ENCODE data around the gene DNAJC11. TPM values are rescaled to one million over a fixed set of nuclear protein-coding genes. Genes with fewer than 3 reads are reported as not detected.
A peak's percentile ranks its signal among the peaks of the same experiment; 100 is the strongest.
"Not testable (repeated sequence)": the region's sequence is repeated elsewhere in the genome, so short reads cannot be mapped to it uniquely, and the experiment has no call there.

Gene DNAJC11
- total and polyA plus RNA-seq, 7 donors = 21.0 to 48.5 (median 33.0) TPM

DNA sequence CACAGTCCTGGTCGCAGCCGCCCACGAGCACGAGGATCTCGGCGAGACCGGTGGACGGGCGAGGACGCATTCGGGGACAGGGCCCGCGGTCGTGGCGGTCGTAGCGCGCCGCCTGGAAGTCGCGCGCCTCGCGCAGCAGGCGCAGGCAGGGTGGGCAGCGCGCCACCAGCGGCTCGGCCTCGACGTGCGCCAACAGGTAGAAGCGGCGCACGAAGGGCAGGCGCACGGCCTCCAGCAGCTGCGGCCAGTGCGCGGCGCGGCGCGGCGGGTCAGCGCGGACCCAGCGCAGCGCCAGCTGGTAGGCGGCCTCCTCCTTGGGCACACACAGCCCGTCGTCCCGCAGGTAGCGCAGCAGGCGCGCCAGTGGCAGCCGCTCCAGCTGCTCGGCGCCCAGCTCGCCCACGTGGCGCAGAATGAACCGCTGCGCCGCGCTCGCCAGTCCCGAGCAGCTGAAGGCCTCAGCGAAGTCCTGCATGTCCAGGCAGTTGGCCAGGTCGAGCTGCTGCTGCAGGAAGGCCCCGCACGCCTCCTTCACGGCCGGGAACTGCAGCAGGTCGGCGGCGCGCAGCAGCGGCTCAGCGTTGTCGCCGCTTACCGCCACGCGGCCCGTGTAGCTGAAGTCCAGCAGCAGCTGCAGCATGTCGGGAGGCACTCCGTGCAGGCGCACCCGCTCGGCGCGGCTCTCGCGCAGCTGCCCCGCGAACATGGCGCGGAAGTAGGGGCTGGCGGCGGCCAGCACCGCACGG is 99.5 kb downstream of the DNAJC11 start:
- intact Hi-C loops (cut with DNase I) = loop anchor here (2.0 kb wide), 1 partner anchor 21 kb away; no protein-coding TSS in a partner anchor
- Histone ChIP-seq H3K27ac (peak overlapping the region; percentile 97 to 99 (median 98)), H3K27me3 (no peaks in the 10 kb centered on the region), H3K4me3 (peak overlapping the region; percentile 77 to 96 (median 89)), H3K4me1 (peaks cover 0 to 66% (median 58%) of the 10 kb centered on the region in 4 donors), H3K9me3 (no peaks in the 10 kb centered on the region), H3K36me3 (peaks cover 8 to 25% (median 21%) of the 10 kb centered on the region in 4 donors)
- DNase-seq = peak; percentile 82
- WGBS, 2 donors = 0% methylated on average over 103 of the region's 103 CpGs
- TF ChIP-seq, protein P1, sequence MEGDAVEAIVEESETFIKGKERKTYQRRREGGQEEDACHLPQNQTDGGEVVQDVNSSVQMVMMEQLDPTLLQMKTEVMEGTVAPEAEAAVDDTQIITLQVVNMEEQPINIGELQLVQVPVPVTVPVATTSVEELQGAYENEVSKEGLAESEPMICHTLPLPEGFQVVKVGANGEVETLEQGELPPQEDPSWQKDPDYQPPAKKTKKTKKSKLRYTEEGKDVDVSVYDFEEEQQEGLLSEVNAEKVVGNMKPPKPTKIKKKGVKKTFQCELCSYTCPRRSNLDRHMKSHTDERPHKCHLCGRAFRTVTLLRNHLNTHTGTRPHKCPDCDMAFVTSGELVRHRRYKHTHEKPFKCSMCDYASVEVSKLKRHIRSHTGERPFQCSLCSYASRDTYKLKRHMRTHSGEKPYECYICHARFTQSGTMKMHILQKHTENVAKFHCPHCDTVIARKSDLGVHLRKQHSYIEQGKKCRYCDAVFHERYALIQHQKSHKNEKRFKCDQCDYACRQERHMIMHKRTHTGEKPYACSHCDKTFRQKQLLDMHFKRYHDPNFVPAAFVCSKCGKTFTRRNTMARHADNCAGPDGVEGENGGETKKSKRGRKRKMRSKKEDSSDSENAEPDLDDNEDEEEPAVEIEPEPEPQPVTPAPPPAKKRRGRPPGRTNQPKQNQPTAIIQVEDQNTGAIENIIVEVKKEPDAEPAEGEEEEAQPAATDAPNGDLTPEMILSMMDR (IDR thresholded peaks at IDR 0.05) = no peak
- TF ChIP-seq POLR2A (IDR thresholded peaks at IDR 0.05) (no peak), POLR2AphosphoS5 (IDR thresholded peaks at IDR 0.05) (no peak), EP300 (IDR thresholded peaks at IDR 0.05) (no peak)

DNA sequence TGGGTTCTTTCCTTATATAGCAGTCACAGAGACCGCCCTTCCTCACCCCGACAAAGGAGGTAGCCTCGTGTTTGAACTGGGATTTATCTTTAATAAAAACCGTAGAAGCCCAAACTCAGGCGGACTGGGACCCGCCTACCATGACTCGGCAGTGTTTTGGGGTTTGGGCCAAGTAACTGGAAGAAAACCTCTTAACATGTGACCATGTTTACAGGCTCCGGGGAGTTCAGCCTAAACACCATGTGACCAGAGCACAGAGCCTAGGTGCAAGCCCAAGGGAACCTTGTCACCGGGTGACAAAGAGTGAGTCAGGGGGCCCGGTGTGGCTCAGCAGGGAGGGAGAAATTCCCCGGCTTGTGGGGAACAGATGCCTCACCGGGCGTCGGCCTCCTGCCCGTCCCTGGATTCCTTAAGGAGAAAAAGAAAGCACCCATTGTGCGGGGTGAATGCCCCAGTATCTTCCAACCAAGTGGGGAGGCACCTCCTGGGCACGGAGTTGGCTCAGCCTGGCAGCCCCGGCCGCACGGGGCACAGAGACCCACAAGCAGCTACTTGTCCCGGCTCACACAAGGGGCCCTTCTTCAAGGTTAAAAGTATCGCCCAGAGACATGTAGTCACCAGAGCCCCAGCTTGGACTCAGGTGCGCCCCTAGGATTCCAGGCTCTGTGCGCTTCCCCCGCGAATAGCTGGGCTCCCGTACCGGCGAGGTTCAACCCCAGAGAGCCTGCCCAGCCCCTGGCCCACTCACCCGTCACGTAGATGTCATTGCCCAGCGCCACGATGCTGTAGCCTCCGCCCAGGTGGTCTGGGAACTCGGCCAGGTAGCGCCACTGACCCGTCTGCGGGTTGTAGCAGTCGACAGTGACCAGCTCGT is 100.3 kb downstream of the DNAJC11 start:
- H3K27ac ChIP-seq = peak overlapping the region; percentile 97 to 99 (median 98)
- H3K4me3 ChIP-seq = peak overlapping the region; percentile 77 to 96 (median 89)
- H3K36me3 ChIP-seq = peaks cover 14 to 33% (median 28%) of the 10 kb centered on the region in 4 donors
- intact Hi-C loops (cut with DNase I) = loop anchor here (2.0 kb wide), 1 partner anchor 20 kb away; no protein-coding TSS in a partner anchor
- 0% methylated on average over 40 of the region's 40 CpGs for WGBS, 2 donors
- peaks cover 0 to 71% (median 65%) of the 10 kb centered on the region in 4 donors for H3K4me1 ChIP-seq
- DNase-seq = peak; percentile 94
- H3K9me3 ChIP-seq = no peaks in the 10 kb centered on the region
- TF ChIP-seq, protein P1 (IDR thresholded peaks at IDR 0.05) = no peak
- TF ChIP-seq POLR2A (IDR thresholded peaks at IDR 0.05) (peak; percentile 35 to 56), EP300 (IDR thresholded peaks at IDR 0.05) (peak in 1 of 4 donors; percentile 64), POLR2AphosphoS5 (IDR thresholded peaks at IDR 0.05) (peak; percentile 66 to 92 (median 76))
- H3K27me3 ChIP-seq = no peaks in the 10 kb centered on the region

DNA sequence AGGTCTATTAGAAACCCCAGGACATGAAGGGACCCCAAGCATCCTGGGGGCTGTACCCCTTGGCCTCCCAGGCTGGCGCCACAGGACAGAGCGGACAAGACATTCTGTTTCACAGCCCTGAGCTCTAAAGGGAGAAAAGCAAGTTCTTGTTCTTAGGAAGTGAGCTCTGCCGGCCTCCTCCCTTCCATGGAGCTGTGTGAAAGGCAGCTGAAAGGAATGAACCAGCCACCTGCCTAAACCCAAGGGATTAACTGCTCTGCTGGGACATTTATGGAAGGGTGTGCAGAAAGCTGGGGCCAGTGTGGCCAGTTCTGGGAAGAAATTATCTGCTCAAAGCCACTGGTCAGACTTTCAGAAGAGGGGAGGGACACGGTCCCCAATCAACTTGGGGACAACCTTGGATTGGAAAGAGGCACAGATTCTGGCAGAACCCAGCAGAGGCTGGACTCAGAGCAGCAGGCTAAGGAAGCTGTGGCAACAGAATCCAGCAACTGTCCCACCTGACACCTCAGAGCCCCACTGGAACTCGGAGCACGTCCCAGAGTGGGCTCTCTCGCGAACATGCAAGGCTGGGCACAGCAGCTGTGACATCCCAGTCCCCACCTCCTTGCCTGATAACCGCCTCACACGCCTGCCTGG is 101.1 kb downstream of the DNAJC11 start:
- Histone ChIP-seq H3K27ac (peak overlapping the region; percentile 97 to 99 (median 98)), H3K27me3 (no peaks in the 10 kb centered on the region), H3K36me3 (peaks cover 20 to 40% (median 33%) of the 10 kb centered on the region in 4 donors), H3K9me3 (no peaks in the 10 kb centered on the region), H3K4me3 (peak overlapping the region; percentile 77 to 96 (median 89)), H3K4me1 (peaks cover 0 to 75% (median 70%) of the 10 kb centered on the region in 4 donors)
- intact Hi-C loops (cut with DNase I) = loop anchor here (2.0 kb wide), 1 partner anchor 20 kb away; no protein-coding TSS in a partner anchor
- WGBS, 2 donors = 19% methylated on average over 10 of the region's 10 CpGs
- DNase-seq = no peak
- TF ChIP-seq EP300 (IDR thresholded peaks at IDR 0.05) (no peak), POLR2A (IDR thresholded peaks at IDR 0.05) (no peak), POLR2AphosphoS5 (IDR thresholded peaks at IDR 0.05) (no peak)
- TF ChIP-seq, protein P1 (IDR thresholded peaks at IDR 0.05) = no peak

DNA sequence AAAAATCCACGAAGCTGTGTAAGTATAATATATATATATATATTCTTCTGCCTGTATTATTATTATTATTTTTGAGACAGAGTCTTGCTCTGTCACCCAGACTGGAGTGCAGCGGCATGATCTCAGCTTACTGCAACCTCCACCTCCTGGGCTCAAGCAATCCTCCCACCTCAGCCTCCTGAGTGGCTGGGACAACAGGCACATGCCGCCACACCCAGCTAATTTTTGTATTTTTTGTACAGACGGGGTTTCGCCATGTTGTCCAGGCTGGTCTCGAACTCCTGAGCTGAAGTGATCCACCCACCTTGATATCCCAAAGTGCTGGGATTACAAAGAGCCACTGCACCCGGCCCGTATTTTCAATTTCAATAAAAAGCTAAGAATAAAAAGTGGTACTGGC is 101.6 kb downstream of the DNAJC11 start:
- Histone ChIP-seq H3K4me3 (peak overlapping the region; percentile 77 to 96 (median 89)), H3K36me3 (peaks cover 25 to 46% (median 38%) of the 10 kb centered on the region in 4 donors), H3K4me1 (peaks cover 0 to 71% (median 67%) of the 10 kb centered on the region in 4 donors), H3K27ac (peak overlapping the region; percentile 97 to 99 (median 98))
- not testable (repeated sequence) for H3K27me3 ChIP-seq, DNase-seq, H3K9me3 ChIP-seq
- intact Hi-C loops (cut with DNase I) = loop anchor here (2.0 to 5.0 kb wide), 3 partner anchors 19 to 43 kb away; partner anchors contain the start of gene TAS1R1
- WGBS, 2 donors = 50 to 68% methylated on average over 8 of the region's 8 CpGs
